Measurements from ENCODE around the gene ERGIC1. TPM values are rescaled to one million over a fixed set of nuclear protein-coding genes. Genes with fewer than 3 reads are reported as not detected.

Gene ERGIC1
- total RNA-seq, 1 donor from 2014 or later, result 184 TPM

DNA sequence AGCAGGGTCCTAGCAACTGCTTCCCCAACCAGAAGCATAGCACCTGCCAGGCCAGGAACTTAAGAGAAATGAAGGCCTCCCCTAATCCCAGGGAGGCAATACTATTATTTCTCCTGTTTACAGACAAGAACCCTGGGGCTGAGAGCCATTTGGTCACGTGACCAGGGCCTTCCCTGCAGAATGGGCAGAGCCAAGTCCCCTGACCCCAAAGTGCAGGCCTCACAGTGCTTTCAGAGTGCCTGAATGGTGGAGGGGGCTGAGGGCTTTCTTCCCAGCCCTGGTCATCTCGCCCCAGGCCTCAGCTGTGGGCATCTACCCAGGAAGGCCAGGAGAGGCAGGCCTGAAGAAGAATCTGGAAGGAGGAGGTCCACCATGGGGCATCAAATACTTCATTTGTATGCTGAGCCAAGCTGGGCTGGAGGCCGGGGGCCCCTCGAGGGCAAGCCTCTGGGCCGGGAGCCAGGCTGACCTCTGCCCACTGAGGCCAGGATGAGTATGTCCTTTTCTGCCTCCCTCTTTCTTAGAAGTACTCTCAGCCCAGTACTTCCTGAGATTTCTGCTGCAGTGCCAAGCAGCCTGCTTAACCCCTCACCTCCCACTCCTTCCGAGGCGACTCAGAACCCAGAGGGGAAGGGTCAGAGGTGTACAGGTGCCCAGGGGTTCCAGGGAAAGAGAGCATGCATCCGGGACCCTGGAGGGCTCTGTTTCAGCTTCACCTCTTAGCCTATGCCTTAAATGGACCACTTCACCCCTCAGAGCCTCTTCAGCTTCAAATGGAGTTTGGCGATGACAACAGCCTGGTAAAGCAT, 44.2 kb upstream of the ERGIC1 start:
- TF ChIP-seq, protein P1, sequence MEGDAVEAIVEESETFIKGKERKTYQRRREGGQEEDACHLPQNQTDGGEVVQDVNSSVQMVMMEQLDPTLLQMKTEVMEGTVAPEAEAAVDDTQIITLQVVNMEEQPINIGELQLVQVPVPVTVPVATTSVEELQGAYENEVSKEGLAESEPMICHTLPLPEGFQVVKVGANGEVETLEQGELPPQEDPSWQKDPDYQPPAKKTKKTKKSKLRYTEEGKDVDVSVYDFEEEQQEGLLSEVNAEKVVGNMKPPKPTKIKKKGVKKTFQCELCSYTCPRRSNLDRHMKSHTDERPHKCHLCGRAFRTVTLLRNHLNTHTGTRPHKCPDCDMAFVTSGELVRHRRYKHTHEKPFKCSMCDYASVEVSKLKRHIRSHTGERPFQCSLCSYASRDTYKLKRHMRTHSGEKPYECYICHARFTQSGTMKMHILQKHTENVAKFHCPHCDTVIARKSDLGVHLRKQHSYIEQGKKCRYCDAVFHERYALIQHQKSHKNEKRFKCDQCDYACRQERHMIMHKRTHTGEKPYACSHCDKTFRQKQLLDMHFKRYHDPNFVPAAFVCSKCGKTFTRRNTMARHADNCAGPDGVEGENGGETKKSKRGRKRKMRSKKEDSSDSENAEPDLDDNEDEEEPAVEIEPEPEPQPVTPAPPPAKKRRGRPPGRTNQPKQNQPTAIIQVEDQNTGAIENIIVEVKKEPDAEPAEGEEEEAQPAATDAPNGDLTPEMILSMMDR (IDR thresholded peaks at IDR 0.05), result no peak
- peak in 1 of 2 donors; percentile 73 for DNase-seq (ENCODE audit: low spot score in 2 of 2)
- intact Hi-C loops (cut with DNase I), result loop anchor here (1.0 kb wide), 1 partner anchor 12 kb away; no protein-coding TSS in a partner anchor
- H3K27ac ChIP-seq, result peak overlapping the region; percentile 94 to 95
- H3K9me3 ChIP-seq, result no peaks in the 10 kb centered on the region
- peaks cover 32 to 63% of the 10 kb centered on the region in 2 donors for H3K4me1 ChIP-seq
- no peaks in the 10 kb centered on the region for H3K36me3 ChIP-seq
- H3K27me3 ChIP-seq, result no peaks in the 10 kb centered on the region
- no peak overlapping the region for H3K4me3 ChIP-seq

DNA sequence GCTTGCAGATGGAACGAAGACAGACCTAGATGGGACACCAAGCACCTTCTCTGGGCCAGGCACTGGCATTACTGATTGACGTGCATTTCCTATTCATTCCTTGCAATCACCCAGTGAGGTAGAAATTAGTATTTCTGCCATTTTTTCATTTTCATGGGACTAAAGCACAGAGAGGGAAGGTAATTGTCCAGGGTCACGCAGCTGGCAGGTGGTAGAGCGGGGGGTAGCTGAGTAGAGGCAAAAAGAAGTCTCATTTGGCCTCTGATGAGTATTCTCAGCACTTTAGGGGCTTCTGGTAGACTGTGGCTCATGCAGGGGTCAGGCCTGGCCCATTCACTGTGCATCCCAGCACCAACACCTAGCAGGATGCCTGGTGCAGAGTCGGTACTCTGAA, 43.6 kb upstream of the ERGIC1 start:
- Histone ChIP-seq H3K4me1 (peaks cover 32 to 66% of the 10 kb centered on the region in 2 donors), H3K36me3 (no peaks in the 10 kb centered on the region), H3K27ac (peak overlapping the region; percentile 94 to 95), H3K9me3 (no peaks in the 10 kb centered on the region), H3K27me3 (no peaks in the 10 kb centered on the region), H3K4me3 (no peak overlapping the region)
- DNase-seq (ENCODE audit: low spot score in 2 of 2), result peak in 1 of 2 donors; percentile 40
- intact Hi-C loops (cut with DNase I), result no loop called here
- TF ChIP-seq, protein P1 (IDR thresholded peaks at IDR 0.05), result no peak

- intact Hi-C loops (cut with DNase I), result no loop called here
- H3K4me3 ChIP-seq, result no peak overlapping the region
- no peaks in the 10 kb centered on the region for H3K9me3 ChIP-seq
- no peaks in the 10 kb centered on the region for H3K36me3 ChIP-seq
- H3K27ac ChIP-seq, result peak overlapping the region; percentile 94 to 95
- TF ChIP-seq, protein P1 (IDR thresholded peaks at IDR 0.05), result no peak
- H3K27me3 ChIP-seq, result no peaks in the 10 kb centered on the region
- peaks cover 32 to 72% of the 10 kb centered on the region in 2 donors for H3K4me1 ChIP-seq
- peak in 1 of 2 donors; percentile 69 for DNase-seq (ENCODE audit: low spot score in 2 of 2)
Measured at GRCh38 chr5:172791286-172791685, 42.8 kb upstream of the ERGIC1 start.

GRCh38 chr5:172791726-172792445, 42.2 kb upstream of the ERGIC1 start:
- Histone ChIP-seq H3K9me3 (no peaks in the 10 kb centered on the region), H3K27ac (peak overlapping the region; percentile 94 to 95), H3K27me3 (no peaks in the 10 kb centered on the region), H3K4me3 (no peak overlapping the region), H3K36me3 (no peaks in the 10 kb centered on the region), H3K4me1 (peaks cover 32 to 77% of the 10 kb centered on the region in 2 donors)
- TF ChIP-seq, protein P1 (IDR thresholded peaks at IDR 0.05), result no peak
- peak in 1 of 2 donors; percentile 64 for DNase-seq (ENCODE audit: low spot score in 2 of 2)
- intact Hi-C loops (cut with DNase I), result no loop called here

GRCh38 chr5:172792701-172793570, 41.1 kb upstream of the ERGIC1 start:
- intact Hi-C loops (cut with DNase I), result no loop called here
- peaks cover 32 to 83% of the 10 kb centered on the region in 2 donors for H3K4me1 ChIP-seq

More at GRCh38 chr5:172792701-172793570, 41.1 kb upstream of the ERGIC1 start:
- Histone ChIP-seq H3K36me3 (no peaks in the 10 kb centered on the region), H3K27me3 (no peaks in the 10 kb centered on the region), H3K4me3 (no peak overlapping the region), H3K27ac (peak overlapping the region; percentile 94 to 95), H3K9me3 (no peaks in the 10 kb centered on the region)
- peak in 1 of 2 donors; percentile 61 for DNase-seq (ENCODE audit: low spot score in 2 of 2)
- TF ChIP-seq, protein P1 (IDR thresholded peaks at IDR 0.05), result no peak
